CD4-positive, alpha-beta T cell treated with Interleukin-12 subunit alpha and Interleukin-12 subunit beta, for 1 hour (primary cell): ENCODE results near the gene ACTMAP.
"Not testable (repeated sequence)": the region's sequence is repeated elsewhere in the genome, so short reads cannot be mapped to it uniquely, and the experiment has no call there.

Source experiments
- DNase-seq: peaks from one replicate; pipeline ENCODE4 v3.0.0-alpha.2; 2020

The ACTMAP gene

GRCh38 chr19:40775632-40776022 lies 25.4 kb upstream of the ACTMAP start:
- no peak for DNase-seq

- no peak for DNase-seq
These were observed 24.8 kb upstream of the ACTMAP start, which contains the start of gene MIA for GRCh38 chr19:40774916-40775631. Gene MIA (plus strand): TSS chr19:40775521. CDS start chr19:40775543, 22 bp downstream.

- DNase-seq: peak; percentile 45
These were observed 21.0 kb upstream of the ACTMAP start for GRCh38 chr19:40771101-40771862.

- no peak for DNase-seq
These were observed 18.6 kb upstream of the ACTMAP start for GRCh38 chr19:40768869-40769268.

- DNase-seq: not testable (repeated sequence)
These were observed 16.1 kb upstream of the ACTMAP start for GRCh38 chr19:40766385-40766784.

- DNase-seq: no peak
These were observed 13.7 kb upstream of the ACTMAP start for GRCh38 chr19:40763963-40764362.

GRCh38 chr19:40763526-40763925 lies 13.2 kb upstream of the ACTMAP start:
- DNase-seq: no peak

- no peak for DNase-seq
These were observed 12.6 kb upstream of the ACTMAP start for GRCh38 chr19:40762754-40763470.

GRCh38 chr19:40759352-40759751 lies 9.1 kb upstream of the ACTMAP start:
- DNase-seq: no peak

GRCh38 chr19:40758491-40758890 lies 8.2 kb upstream of the ACTMAP start:
- no peak for DNase-seq

- peak; percentile 31 for DNase-seq
These were observed 6.3 kb upstream of the ACTMAP start for GRCh38 chr19:40756502-40757110.

- no peak for DNase-seq
These were observed 5.5 kb upstream of the ACTMAP start for GRCh38 chr19:40755791-40756190.

GRCh38 chr19:40755248-40755624 lies 5.0 kb upstream of the ACTMAP start:
- DNase-seq: no peak

- peak; percentile 30 for DNase-seq
These were observed 4.5 kb upstream of the ACTMAP start for GRCh38 chr19:40754611-40755247.

- peak; percentile 24 for DNase-seq
These were observed 2.0 kb upstream of the ACTMAP start for GRCh38 chr19:40752257-40752781.

- DNase-seq: peak; percentile 96
These were observed 729 bp upstream of the ACTMAP start, which contains the start of gene SNRPA for GRCh38 chr19:40750874-40751537. Gene SNRPA (plus strand): TSS chr19:40751203. CDS start chr19:40751409, 206 bp downstream.

- DNase-seq: no peak
These were observed 2.7 kb downstream of the ACTMAP start for GRCh38 chr19:40747536-40747935.

- no peak for DNase-seq
These were observed 4.9 kb downstream of the ACTMAP start for GRCh38 chr19:40745402-40745780.

- peak; percentile 42 for DNase-seq
These were observed 5.5 kb downstream of the ACTMAP start for GRCh38 chr19:40744554-40745401.

- no peak for DNase-seq
These were observed 6.4 kb downstream of the ACTMAP start for GRCh38 chr19:40743926-40744325.

GRCh38 chr19:40742886-40743285 lies 7.4 kb downstream of the ACTMAP start:
- DNase-seq: no peak
